Activated CD4-positive, alpha-beta T cell treated with anti-CD3 and anti-CD28 coated beads, Interleukin-2, amount 50 U/mL, for 24 hours (primary cell): ENCODE results near the gene SWSAP1.
A peak's percentile ranks its signal among the peaks of the same experiment; 100 is the strongest.

Source experiments
- DNase-seq, 2 donors: peaks; one replicate each; pipeline ENCODE4 v3.0.0-alpha.2; 2020; ENCODE audit warnings: low read depth in 1 of 2, low spot score in 1 of 2

The SWSAP1 gene

DNA sequence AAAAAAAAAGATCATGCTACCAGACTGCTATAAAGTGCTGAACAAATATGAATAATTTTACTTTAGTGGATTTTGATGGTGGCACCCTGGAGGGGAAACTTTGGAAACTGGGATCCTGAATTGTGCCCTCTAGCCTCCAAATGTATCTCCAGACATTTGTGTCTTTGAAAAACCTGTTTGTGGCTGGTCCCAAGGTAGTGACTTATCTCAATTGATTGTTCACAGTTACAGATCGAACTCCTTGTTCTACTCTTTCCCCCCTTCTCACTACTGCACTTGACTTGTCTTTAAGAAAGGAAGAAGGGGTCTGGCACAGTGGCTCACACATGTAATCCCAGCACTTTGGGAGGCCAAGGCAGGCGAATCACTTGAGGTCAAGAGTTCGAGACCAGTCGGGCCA lies 34.1 kb downstream of the SWSAP1 start:
- no peak for DNase-seq

- no peak for DNase-seq
These were observed 36.2 kb downstream of the SWSAP1 start for GRCh38 chr19:11410682-11411081.

GRCh38 chr19:11414544-11414943 lies 40.1 kb downstream of the SWSAP1 start:
- no peak for DNase-seq

GRCh38 chr19:11416346-11417052 lies 42.0 kb downstream of the SWSAP1 start:
- no peak for DNase-seq

DNA sequence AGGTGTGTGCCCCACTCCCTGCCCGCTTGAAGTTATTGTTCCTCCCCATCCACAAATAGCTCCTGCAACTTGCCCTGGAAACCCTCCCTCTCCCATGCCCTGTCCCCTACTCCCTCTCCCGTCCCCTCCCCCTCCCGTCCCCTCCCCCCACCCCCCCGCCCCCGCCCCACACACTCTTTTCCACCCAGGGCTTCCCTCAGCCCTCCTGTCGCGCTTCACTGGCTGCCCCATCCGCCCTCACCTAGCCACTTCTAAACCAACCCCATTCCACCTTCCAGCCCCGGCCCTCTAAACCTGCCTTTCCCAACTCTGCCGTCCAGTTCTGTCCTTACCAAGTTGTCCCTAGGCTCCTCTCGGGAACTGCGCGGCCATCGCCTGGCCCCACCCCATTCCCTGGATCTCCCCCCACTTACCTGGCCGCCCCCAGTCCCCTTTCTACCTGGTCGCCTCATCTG lies 43.7 kb downstream of the SWSAP1 start:
- no peak for DNase-seq

DNA sequence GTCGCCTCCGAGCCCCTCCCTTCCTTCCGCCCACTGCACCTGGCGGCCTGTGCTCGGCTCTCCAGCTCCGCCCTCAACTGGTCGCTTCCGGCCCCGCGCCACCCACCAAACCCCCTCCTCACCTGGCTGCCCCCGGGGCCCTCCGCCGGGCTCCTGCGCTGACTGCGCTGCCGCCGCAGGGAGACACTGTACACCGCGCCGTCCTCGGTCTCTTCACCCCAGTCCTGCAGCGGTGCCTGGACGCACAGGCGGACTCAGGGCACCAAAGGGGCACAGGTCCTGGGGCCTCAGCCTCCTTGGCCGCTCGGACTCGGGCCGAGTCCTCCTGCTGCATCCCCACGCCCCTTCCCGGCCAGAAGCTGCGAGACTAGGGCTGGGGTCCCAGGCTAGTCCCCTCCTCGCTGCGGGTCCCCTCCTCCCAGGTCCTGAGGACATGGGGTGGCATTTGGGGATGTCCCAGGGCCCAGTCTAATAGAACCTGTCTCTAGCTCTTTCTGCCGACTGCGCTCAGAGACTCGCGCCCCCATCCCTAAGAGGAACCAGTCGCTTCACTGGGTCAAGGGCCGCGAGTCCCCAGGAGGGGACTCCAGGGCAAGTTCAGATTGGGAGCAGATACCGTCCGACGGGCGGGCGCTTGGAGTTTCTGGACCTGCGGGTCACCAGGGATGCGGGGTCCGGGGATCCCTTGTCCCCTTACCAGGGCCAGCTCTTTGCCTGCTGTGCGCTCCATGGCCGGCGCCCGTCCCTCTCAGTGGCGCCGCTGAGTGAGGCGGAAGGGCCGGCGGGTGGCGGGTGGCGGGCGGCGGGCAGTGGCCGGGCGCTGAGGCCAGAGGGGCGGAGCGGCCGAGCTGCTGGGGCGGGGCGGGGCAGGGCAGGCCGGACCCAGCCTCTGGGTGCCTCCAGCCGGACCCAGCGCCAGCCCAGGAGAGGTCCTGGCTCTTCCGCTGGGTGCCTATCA lies 44.4 kb downstream of the SWSAP1 start, which contains the start of gene RGL3:
TSS of gene RGL3 (minus strand) at position 766 of the 958 bp plus-strand sequence. CDS start at position 730, 36 bp downstream.
- DNase-seq = no peak

DNA sequence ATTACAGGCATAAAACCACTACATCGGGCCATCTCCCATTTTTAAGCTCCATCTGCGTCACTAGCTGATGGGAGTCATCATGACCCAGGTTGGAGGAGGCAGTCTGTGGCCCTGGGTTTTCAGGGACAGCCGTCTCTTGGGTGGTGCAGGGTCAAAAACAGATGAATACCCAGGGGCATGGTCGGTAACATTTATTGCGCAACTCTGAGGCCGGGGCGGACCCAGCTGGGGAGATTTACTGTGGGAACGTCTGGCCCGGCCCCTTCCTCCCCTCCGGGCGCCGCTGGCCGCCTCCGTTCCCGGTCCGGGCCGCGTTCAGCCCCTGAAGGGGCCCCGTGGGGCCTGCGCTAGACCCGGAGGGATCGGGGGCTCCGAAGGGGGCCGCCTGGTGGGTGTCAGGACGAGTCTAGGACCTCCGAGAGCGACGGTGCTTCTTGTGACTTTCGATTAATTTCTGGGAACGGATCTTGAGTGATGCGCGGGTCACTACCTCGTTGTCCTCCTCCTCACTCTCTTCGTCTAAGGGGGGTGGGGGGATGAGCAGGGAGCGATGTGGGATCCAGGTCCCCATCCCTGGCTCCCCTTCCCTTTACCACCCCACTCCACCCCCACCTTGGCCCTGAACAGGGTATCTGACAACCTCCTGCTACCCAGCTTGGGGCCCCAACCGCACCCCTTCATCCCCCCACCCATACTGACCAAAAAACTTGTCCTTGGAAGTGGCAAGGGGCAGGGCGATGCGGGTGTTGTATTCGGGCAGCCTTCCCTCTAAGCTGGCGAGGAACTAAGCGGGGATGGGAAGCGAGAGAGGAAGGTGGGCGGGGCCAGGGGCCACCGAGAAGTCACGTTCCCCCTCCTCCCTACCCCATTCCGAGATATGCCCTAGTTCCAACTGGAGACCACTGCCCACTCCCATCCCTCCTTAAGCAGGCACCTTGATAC lies 46.2 kb downstream of the SWSAP1 start:
- no peak for DNase-seq

DNA sequence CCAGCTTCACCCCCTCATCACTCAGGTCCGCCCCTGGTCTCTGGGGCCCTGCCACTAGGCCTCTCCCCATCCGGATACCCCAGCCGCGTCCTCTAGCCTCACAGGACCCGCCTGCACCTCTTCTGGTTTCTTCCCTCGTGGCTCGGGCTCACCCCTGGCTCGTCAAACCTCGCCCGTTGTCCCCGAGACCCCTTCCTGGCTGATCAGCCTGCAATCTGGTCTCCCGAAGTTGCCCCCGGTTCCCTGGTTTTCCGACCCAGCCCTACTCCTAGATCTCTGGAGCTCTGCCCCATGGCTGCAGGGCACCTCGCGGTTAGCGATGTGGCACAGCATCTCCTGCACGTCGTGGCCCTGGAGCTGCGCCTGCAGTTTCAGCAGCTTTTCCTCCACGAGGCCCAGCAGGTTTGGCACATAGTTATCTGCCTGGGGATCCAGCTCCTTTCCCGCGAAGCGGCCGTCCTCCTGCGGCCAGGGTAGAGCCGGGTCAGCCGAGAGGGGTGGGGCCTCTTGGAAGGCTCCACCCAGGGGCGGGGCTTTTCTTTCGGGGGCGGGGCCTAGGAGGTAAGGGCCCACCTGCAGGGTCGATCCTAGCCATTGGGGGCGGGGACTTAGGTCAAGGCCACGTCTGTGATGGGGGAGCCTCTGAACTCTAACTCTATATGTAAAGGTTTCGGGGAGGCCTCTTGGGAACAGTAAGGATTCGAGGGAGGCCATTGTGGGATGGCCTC lies 47.1 kb downstream of the SWSAP1 start:
- peak in 1 of 2 donors; percentile 15 for DNase-seq

- DNase-seq = peak; percentile 22 to 41
These were observed 47.9 kb downstream of the SWSAP1 start for GRCh38 chr19:11422163-11423065.

DNA sequence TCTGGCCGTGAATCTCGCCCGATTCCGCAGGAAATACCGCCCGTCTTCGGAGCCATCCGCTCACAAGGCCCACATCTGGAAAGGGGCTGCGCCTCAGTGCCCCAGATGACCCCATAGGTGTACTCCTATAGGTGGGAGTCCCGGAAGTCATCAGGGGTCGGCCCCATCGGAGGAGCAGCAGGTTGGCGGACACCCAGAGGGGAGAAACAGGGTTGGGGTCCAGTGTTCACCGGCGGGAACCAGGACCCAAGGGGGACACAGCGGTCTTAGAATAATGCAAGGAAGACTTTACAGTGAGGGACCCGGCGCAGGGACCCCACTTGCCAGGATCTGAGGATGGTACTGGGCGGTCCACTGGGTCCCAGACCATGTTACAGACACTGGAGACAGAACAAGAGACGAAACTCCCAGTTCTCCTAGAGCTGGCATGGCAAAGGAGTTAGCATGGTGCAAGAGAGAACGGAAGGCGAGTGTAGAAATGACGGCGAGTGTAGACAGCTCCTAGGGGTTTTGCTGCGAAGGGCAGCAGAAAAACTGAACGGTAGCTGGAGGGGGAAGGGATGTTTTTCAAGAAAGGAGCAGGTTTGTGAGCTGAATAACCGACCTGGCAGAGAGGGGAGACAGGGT lies 48.8 kb downstream of the SWSAP1 start:
- DNase-seq = no peak

DNA sequence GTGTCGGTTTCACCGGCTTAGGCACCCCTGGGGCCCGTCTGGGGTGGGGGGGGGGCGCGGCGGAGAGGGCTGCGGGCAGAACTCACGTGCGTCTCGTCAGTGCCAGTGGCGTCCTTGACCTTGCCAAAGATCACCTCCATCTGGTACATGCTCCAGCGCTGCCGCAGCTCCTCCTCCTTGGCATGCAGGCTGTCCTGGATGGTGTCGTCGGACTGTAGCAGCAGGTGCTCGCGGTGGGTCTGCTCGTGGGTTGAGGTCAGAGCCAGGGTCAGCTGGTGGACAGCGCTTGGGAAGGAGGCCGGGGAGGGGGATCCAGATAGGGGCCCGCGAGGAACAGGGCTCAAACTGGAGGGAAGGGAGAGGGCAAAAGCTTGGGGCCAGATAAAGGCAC lies 49.3 kb downstream of the SWSAP1 start:
- DNase-seq = no peak
